T-helper 22 cell (primary cell): ENCODE results near the gene TCF7L2.
A peak's percentile ranks its signal among the peaks of the same experiment; 100 is the strongest.

Source experiments
- DNase-seq: peaks from one replicate; pipeline ENCODE4 v3.0.0-alpha.2; 2020; ENCODE audit warnings: low read depth

TCF7L2 gene

DNA sequence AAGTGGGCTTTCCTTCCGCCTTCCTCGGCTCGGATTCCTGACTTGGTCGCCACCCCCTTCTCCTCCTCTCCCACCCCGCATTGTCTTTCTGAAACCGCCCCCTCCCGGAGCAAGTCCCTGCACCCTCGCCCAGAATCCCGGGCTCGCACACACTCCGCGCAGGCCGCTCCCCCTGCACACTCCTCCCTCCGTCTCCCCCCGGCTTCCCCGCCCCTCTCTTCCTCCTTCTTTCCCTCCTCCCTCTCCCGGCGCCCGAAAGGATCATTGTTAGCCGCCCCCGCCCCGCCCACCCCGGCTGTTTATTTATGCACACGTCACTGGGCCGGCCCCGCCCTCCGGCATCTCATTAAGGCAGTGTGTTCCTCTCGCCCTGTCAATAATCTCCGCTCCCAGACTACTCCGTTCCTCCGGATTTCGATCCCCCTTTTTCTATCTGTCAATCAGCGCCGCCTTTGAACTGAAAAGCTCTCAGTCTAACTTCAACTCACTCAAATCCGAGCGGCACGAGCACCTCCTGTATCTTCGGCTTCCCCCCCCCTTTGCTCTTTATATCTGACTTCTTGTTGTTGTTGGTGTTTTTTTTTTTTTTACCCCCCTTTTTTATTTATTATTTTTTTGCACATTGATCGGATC is at the start of gene TCF7L2:
TCF7L2 (plus strand) TSS at position 373 of the 633 bp plus-strand sequence. CDS start 510 bp downstream, outside the sequence.
- DNase-seq, result peak; percentile 71

DNA sequence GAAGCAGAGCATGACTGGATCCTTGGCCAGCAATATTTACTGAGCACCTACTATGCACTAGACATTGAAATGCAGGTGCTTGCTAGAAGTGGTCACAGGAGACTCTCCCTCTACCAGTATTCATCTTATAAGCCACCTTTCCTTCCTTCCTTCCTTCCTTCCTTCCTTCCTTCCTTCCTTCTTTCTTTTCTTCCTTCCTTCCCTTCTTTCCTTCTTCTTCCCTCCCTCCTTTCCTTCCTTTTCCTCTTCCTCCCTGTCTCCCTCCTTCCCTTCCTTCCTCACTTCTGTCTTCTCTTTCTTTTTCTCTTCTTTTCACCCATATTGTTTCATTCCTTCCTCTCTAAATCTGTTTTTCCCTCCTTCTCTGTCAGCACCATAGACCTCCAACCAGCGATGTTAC is 47.3 kb upstream of the TCF7L2 start:
- DNase-seq, result no peak

DNA sequence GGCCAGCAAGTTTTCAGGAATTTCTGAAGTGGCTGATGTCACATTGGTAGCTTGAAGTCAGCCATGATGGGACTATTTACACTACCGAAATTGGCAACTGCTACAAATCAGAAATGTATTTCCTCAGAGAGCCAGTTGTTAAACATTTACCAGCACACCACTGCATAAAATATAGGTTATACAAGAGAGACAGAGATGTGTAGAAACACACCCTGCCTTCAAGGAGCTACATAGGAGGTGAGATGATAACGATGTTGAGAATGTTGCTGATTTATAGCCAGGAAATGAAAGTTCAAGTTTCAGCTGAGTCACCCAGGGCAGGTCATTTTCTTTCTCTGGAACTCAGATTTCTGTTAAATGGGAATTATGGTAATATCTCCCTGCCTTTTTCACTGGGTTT is 46.0 kb upstream of the TCF7L2 start:
- DNase-seq, result no peak

DNA sequence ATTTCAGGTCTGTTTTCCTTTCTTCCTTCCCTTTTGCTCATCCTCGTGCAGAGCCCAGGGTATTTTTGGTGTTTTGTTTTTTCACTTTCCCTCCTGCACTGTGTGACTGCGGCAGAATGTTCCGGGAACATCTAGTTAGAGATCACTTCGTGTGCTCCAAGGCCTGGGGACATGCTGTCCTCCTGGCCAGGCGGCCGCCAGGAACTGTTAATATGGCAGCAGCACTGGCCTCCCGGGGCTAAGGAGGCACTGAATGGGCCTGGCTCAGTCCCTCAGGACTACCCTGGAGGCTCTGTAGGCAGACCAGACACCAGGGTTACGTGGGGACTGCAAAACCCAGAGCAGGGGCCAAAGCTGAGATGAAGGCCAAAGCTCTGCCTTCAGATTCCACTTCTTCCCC is 43.1 kb upstream of the TCF7L2 start:
- no peak for DNase-seq

DNA sequence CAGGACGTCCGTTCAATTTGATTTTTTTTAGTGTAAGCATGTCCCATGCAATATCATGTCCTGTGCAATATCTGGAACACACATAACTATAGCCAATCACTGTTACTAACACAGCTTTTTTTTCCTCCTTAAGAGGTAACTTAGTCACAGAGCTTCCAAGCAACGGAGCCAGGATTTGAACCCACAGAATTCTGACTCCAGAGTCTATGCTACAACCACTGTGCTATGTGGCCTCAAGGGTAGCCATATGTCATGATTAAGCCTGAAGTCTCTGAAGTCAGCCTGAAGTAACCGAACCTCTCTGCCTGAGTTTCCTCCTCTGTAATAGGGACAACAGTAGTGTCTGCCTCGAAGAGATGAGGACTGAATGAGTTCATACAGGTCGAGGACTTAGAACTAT is 42.2 kb upstream of the TCF7L2 start:
- DNase-seq, result no peak

DNA sequence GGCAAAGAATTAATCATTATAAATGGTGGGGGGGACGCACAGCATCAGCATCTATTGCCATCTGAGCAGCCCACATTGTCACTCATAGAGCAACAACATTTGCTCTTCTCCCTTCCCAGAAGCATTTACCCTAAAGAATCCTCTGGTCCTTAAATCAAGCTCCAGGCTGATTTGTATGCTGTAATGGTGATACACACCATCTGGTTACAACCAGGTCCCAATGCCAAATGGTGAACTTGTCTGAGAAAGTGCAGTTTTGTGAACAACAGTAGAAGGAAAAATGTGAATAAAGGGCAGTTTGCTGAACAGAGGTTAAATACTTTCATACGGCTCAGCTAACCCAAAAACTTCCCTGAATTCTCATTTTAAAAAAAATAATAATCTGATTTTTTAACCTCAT is 38.8 kb upstream of the TCF7L2 start:
- DNase-seq, result no peak

DNA sequence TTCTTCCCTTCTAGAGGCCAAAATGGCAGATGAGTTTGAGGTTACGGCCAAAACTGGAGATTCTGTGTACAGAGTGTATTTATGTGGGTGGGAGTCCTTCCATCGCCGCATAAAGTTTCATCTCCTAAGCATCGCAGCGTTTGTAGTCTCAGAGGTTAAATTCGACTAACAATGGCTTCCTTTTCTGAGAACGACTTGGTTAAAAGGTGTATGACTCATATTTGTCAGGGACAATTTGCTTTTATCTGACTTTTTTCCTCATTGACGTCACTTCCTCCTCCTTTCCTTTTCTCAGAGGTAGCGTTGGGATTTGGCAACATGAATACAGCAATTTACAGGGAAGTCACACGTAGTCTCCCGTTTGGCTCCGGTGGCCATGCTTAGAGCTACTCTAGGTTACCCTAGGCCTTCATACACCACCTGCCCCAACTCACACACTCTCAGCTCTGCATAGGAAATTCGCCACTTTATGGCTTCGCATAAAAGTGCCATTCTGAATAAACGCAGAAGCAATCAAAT is 37.6 kb upstream of the TCF7L2 start:
- DNase-seq, result no peak

DNA sequence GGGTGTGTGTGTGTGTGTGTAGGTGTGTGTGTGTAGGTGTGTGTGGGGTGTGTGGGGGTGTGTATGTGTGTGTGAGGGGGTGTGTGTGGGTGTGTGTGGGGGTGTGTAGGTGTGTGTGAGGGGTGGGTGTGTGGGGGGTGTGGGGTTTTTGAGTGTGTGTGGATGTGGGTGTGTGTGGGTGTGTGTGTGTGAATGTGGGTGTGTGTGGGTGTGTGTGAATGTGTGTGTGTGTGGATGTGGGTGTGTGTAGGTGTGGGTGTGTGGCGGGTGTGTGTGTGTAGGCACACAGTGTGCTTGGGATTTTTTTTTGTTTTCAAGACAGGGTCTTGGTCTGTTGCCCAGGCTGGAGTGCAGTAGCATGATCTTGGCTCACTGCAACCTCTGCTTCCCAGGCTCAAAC is 36.8 kb upstream of the TCF7L2 start:
- DNase-seq, result no peak

DNA sequence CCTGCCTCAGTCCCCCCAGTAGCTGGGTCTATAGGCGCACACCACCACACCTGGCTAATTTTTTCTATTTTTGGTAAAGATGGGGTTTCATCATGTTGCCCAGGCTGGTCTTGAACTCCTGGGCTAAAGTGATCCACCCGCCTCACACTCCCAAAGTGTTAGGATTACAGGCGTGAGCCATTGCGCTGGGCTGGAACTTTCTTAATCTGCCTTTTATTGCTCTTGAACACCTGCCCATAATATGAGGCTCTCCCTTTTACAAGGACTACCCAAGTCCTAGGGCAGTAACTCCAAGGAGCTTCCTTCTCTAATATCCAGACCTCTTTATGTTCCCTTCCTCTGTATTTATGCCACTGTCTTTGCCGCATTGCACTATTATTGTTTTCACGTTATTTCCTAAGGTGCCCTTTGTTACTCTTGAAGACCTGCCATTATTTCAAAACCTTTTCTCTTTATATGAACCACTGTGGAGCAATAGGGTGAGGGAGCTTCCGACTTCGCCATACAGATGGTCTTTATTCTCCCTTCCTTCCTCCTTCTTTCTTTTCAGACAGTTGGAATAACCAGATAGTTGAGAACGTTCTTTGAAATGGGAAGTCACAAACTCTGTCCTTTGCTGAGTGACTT is 36.3 kb upstream of the TCF7L2 start:
- DNase-seq, result no peak

DNA sequence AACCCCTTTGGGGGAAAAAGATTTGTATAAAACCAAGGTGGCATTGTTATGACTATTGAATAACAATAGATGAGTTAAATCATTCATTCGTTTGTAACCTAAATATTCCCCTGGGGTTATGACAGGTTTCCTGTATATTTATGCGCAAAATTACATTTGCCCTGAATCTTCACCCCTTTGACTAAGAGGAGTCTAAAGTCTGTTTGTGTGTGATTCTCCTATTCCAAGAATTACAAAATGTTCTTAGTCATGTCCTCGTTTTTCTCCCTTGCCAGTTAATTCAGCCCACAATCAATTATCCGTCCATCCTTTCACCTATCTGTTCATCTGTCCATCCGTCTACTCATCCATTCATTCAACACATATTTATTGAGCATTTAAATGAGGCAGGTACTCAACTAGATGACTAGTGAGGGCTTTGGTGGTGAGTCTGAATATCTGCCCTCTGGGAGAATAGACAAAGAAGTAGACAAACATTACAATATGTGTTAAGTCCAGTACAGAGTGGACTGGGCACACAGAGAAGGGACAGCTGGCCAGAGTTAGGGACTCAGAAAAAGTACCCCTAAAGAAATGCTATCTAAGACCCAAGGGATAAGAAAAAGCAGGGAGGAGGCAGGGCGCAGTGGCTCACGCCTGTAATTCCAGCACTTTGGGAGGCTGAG is 35.6 kb upstream of the TCF7L2 start:
- no peak for DNase-seq

DNA sequence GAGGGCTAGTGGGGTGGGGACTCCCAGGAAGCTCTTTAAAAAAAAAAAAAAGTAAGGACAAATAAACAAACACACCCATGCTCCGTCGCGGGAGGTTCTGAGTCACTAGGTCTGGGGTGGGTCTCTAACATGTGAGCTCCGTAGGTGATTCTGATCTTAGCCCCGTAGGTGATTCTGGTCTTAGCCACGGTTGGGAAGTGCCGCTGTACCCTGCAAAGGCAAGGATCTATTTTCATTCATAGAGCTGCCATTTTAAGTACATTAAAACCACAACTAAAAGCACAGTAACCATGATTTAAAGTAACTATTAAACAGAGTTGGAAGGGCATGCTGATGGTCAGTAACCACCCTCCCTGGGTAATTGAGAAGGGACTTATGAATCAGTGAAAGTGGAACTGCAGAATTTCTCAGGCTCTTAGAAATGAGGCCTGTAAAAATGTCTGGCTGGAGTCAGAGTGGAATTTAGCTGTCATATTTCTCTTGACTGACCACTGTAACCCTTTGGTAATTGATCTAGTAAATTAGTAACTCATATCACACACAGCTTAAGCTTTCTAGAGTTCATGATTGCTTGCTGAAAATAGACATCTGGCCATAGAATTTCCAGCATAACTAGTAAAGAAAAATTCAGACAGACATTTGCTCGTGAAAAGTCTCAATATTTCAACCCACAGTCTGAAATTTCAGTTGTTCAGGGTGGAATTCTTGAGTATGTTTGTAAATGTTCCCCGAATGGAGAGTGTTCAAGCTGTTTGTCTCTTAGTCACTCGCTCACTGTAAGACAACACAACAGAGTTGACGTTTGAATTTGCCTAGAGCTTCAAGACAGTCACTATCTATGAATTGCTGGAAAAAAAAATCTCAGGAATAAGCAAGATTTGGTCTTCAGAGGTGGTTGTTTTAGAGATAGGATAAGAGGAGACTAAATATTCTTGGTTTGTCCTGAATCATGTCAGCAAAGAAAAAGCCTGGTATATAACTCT is 34.2 kb upstream of the TCF7L2 start:
- no peak for DNase-seq

DNA sequence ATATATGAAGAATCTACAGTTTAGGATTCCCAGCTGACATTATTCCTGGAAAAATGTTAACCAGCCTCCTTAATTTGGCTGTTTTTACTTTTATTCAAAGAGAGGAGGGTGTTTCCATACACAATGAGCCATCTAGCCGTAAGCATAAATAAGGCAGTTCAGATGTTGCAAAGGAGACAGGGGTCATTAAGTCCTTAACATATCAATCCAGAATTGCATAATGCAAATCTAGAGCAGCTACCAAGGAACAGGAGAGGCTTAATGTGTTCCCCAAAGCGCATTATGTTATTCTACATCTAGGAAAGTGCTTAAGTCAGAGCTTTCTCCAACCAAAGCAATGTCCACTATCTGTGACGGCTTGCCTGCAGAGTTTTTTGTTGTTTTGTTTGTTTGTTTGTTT is 32.4 kb upstream of the TCF7L2 start:
- no peak for DNase-seq

DNA sequence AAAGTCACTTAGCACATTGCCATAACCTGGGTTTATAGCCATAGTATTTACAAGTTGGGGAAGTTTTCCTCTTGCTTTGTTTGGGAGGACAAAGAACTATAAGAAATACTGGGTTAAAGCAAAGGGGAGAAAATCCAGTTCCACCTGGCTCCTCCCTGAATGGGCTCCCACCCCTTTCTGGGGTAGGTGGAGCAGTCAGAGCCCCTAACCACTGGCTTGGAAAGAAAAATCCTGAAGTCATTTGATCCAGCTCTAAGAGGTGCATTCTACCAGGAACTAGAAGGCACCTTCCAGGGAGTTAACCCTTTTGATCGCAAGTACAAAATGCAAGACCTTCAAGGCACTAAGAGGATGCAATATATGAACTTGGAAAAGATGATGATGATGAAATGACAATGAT is 31.3 kb upstream of the TCF7L2 start:
- no peak for DNase-seq

DNA sequence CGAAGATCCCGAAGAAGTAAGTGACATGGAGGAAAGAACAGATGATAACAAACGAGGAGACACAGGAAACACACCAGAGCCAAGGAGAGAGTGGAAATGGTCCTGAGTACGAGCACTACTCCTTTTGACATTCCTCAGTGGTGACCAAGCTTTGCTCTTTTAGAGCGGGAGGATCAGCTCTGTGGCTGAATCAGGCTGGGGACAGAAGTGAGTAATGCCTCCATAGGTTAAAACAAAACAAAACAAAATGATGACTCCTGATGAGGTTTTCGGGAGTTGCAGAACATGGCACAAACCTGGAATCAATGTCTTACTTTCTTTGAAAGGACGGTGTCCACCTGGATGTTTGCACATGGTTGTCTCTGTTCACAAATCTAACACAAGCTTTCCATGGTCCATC is 30.3 kb upstream of the TCF7L2 start:
- no peak for DNase-seq

DNA sequence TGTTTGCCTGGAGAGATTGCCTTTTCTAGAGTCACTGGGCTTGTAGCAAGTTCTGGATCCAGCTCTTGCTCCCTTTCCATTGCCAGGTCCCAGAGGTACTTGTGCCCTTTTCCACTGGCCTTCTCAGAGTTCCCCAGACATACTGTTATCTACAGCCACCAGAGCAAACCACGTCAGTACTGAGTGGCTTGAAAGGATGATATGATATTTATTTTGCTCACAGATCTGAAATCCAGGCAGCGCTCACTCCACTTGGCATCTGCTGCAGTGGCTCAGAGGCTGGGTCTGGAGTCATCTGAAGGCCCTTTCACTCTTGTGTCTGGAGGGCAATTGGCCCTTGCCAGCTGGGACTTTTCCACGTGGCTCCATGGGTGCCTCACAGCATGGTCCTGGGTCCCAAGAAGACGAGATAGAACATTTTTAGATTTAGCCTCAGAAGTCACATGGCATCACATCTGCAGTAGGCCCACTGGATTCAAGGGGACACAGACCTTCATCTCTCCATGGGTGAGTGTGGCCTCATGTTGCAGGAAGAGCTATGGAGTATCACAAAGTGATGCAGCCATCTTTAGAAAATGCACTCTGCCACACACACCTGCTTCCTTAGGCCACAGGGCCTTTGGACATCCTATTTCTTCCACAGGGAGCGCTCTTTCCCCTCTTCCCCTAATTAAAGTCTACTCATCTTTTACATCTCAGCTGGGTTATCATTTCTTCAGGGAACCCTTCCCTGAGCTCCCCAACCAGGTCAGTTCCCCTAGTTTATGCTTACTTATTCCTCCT is 22.9 kb upstream of the TCF7L2 start:
- DNase-seq, result no peak

DNA sequence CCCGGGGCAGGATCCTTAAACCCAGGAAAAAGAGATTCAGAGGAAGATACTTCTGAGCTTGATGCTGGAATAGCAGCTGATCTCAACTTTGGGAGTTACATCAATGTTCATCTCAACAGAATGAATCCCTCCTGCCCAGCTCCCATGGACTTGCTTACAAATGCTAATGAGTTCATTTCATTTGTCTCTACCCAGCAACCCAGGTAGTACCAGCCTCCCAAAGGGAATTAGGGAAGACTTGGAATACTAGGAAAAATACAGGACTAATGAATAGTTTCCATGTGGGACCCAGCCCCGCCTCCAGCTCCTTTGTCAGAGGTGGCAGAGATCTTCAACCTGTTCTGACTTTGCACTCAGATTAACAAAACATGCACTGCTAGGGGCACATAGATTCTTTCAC is 22.1 kb upstream of the TCF7L2 start:
- DNase-seq, result no peak

DNA sequence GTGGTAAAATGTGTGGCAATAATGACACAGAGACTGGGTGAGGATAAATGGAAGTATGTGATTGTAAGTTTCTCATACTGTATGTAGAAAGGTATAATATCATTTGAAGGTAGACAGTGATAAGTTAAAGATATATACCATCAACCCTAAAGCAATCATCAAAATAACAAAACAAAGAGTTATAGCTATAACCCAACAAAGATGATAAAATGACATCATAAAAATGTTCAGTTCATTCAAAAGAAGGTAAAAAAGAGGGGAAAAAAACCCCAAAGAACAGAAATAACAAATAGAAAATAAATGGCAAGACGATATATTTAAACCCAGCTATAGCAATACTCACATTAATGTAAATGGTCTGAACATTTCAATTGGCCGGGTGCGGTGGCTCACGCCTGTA is 17.4 kb upstream of the TCF7L2 start:
- no peak for DNase-seq

DNA sequence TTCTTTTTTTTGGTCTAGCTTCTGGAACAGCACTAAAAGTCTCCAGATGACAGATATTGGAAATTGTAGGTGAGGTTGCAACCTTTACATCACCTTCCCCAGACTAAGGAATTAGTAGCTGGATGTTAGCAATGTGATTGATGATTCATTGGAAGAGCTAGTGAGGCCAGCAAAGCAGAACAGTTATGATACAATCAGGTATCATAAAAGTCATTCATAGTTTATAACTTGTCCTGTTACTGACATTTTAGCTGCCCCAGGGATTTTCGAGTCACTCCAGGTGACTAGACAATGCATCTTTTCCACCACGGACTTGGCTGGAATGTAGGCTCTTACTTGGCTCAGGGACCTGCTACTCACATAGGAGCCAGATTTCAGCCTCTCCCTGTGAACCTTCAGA is 15.9 kb upstream of the TCF7L2 start:
- DNase-seq, result no peak

DNA sequence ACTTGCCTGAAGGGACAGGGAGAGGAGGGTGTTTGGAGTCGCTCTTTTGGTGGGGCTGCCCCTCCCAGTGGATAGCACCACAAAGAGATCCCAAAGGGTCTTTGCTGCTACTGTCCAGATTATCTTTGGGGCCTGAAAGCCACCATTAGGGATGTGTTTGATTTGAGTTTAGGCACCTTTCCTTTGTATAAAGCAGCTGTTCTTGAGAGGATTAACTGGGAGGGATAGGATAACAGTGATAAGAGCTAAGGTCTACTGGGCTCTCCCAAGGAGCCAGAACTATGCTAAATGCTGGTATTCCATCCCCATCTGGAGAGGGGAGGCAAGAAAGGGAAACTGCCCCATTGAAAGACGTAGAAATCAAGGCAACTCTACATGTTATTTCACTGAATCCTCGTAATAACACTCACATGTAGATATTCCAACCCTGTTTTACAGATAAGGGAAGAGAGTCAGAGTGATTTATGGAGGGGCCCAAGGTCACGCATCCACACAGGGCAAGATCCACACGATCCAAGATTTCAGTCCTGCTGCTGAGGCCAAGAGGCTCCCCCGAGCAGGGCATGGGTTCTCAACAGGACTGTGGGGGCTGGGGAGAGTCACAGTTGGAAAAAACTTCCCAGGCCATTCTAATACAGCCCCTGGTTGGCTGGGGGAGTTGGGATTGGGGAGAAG is 11.1 kb upstream of the TCF7L2 start:
- DNase-seq, result no peak

DNA sequence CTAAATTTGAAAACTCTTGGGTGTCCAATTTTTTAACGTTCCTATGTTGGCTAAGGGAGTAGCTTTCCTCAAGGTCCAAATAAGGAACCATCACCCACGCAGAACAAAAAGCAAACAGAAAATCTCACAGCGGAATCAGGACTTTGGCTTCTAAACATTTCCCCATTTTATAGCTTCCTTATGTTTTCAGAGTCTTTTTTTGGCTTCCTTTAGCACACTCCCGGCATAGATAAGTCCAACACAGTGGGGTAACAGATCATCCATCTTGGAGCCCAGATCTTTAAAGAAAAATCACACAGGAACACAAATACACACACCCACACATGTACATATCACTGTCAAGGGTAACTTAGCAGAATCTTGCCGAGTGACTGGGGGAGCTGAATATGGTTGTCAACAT is 4.2 kb upstream of the TCF7L2 start:
- no peak for DNase-seq

DNA sequence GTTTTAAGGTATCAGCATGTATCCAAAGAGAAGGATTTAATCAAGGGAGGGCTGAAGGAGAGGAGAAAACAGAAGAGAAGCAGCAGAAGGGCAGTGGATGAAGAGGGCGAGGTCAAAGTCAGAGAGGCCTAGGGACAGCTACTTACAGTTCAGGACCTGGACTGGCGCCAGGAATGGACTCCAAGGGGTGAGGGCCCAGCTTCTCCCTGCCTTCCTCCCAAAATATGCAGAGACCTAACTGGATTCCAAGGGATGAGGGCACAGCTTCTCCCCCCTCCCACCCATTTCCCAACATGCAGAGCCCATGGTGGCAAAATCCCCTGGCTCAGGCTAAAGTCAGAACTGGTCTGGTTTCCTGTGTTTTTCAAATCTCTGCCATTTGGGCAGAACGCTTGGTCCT is 3.4 kb upstream of the TCF7L2 start:
- no peak for DNase-seq
